IPS-15b (cell line): ENCODE data around the gene TMEM119.

Source experiments
- H3K27me3 ChIP-seq: one replicate; pipeline ENCODE4 v1.6.1; 2013; ENCODE audit warnings: low read length; ENCODE audit not compliant: control insufficient read depth, insufficient read depth
- H3K36me3 ChIP-seq: one replicate; pipeline ENCODE4 v1.6.1; 2013; ENCODE audit warnings: low read length; ENCODE audit not compliant: control insufficient read depth, insufficient read depth
- H3K4me1 ChIP-seq: one replicate; pipeline ENCODE4 v1.6.1; 2013; ENCODE audit warnings: mild to moderate bottlenecking, low read length; ENCODE audit not compliant: control insufficient read depth, insufficient read depth
- H3K4me3 ChIP-seq: one replicate; pipeline ENCODE4 v1.5.1; 2013; ENCODE audit warnings: low read depth, low read length
- H3K9ac ChIP-seq: one replicate; pipeline ENCODE4 v1.6.1; 2013; ENCODE audit warnings: low read depth, mild to moderate bottlenecking, low read length
- H3K9me3 ChIP-seq: one replicate; pipeline ENCODE4 v1.6.1; 2013; ENCODE audit warnings: mild to moderate bottlenecking, low read length; ENCODE audit not compliant: control insufficient read depth, insufficient read depth

The TMEM119 gene

DNA sequence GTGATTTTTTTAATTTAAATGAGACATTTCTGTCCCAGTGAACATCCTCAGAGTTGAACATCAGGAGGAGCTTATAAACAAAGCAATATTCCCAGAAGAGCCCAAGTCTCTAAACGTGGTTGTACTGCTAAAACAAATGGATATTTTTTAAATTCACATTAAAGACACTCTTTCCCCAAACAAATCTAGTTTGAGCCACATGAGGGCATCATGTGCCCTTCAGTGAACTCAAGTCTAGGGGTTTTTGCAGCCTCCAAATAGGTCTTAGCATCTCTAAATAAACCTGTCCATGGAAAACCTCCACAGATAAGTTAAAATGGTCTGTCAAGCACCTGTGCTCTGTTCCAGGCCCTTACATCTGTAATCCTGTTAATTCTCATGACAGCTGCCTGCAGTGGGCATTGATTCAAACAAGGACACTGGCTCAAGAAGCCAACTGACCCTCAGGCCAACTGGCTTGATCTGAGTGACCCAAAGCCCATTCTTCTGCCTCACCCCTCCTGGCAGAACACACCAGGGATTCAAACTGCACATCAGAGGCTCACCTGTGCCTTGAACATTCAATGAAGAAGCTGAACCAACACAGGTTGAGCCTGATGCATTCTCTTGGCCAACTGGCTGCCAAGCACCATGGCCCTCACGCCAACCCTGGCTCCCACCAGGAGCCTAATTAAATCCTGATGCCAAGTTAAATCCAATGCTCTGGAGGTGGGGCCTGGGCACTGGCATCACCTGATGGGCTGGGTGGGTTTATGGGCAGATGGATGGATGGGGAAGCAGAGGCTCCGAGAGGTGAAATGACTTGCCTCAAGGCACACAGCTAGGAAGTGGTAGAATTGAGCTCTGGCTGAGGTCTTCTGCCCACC is 26.9 kb downstream of the TMEM119 start:
- Histone ChIP-seq H3K4me3 (no peak overlapping the region), H3K4me1 (no peaks in the 10 kb centered on the region)

GRCh38 chr12:108568338-108569154 is 29.3 kb downstream of the TMEM119 start:
- Histone ChIP-seq H3K9me3 (no peaks in the 10 kb centered on the region), H3K27me3 (no peaks in the 10 kb centered on the region), H3K4me3 (no peak overlapping the region), H3K36me3 (peaks cover 36% of the 10 kb centered on the region), H3K9ac (no peak overlapping the region), H3K4me1 (no peaks in the 10 kb centered on the region)

More for the DNA sequence above, 26.9 kb downstream of the TMEM119 start:
- Histone ChIP-seq H3K9me3 (no peaks in the 10 kb centered on the region), H3K9ac (no peak overlapping the region), H3K27me3 (no peaks in the 10 kb centered on the region), H3K36me3 (peaks cover 21% of the 10 kb centered on the region)

GRCh38 chr12:108567406-108568337 is 30.2 kb downstream of the TMEM119 start:
- H3K4me1 ChIP-seq = no peaks in the 10 kb centered on the region
- peaks cover 36% of the 10 kb centered on the region for H3K36me3 ChIP-seq
- no peak overlapping the region for H3K4me3 ChIP-seq
- no peaks in the 10 kb centered on the region for H3K27me3 ChIP-seq
- no peak overlapping the region for H3K9ac ChIP-seq
- H3K9me3 ChIP-seq = no peaks in the 10 kb centered on the region

GRCh38 chr12:108566452-108566851 is 31.4 kb downstream of the TMEM119 start:
- H3K9ac ChIP-seq = no peak overlapping the region
- no peaks in the 10 kb centered on the region for H3K4me1 ChIP-seq
- H3K27me3 ChIP-seq = no peaks in the 10 kb centered on the region
- H3K4me3 ChIP-seq = no peak overlapping the region
- no peaks in the 10 kb centered on the region for H3K9me3 ChIP-seq
- H3K36me3 ChIP-seq = peaks cover 36% of the 10 kb centered on the region

- H3K27me3 ChIP-seq = no peaks in the 10 kb centered on the region
- no peaks in the 10 kb centered on the region for H3K9me3 ChIP-seq
- H3K36me3 ChIP-seq = peaks cover 36% of the 10 kb centered on the region
- no peak overlapping the region for H3K4me3 ChIP-seq
- H3K4me1 ChIP-seq = no peaks in the 10 kb centered on the region
- no peak overlapping the region for H3K9ac ChIP-seq
Measured at GRCh38 chr12:108565976-108566375, 31.9 kb downstream of the TMEM119 start.

DNA sequence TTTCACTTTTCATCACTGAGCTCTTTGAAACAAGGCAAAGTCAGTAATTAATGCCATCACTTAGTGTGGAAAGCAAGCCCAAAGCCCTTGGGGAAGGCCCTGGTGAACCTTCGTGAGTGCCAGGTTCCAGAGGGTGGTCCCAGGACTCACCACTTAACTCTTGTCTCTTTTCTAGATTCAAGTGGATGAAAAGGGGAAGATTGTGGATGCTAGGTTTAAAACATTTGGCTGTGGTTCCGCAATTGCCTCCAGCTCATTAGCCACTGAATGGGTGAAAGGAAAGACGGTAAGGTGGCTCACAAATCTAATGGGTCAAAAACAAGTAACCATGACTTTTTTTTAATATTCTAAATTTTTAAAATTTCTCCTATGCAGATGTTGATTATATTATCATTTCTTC is 32.7 kb downstream of the TMEM119 start:
- Histone ChIP-seq H3K4me3 (no peak overlapping the region), H3K9me3 (no peaks in the 10 kb centered on the region), H3K36me3 (peaks cover 36% of the 10 kb centered on the region), H3K9ac (no peak overlapping the region), H3K27me3 (no peaks in the 10 kb centered on the region), H3K4me1 (no peaks in the 10 kb centered on the region)

- no peaks in the 10 kb centered on the region for H3K27me3 ChIP-seq
- peaks cover 2% of the 10 kb centered on the region for H3K4me1 ChIP-seq
- peaks cover 36% of the 10 kb centered on the region for H3K36me3 ChIP-seq
- H3K9me3 ChIP-seq = no peaks in the 10 kb centered on the region
- H3K4me3 ChIP-seq = no peak overlapping the region
- H3K9ac ChIP-seq = no peak overlapping the region
Measured at GRCh38 chr12:108564724-108565123, 33.2 kb downstream of the TMEM119 start.

DNA sequence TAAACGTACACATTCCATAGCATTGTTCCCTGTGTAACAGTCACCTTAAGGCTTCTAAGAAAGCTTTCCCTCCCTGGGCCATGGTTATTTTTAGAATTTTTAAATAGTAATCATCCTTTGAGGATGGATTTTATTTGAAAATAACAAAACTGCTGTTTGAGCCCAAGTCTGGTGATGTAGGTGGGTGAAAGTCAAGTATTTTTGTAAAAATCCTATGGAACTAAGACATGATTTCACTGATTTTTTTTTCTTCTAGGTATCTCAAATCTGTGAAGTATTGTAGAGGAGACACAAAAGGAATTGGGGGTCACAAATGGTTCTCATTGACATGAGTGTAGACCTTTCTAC is 34.1 kb downstream of the TMEM119 start:
- no peaks in the 10 kb centered on the region for H3K27me3 ChIP-seq
- no peak overlapping the region for H3K9ac ChIP-seq
- H3K4me1 ChIP-seq = peaks cover 4% of the 10 kb centered on the region
- H3K9me3 ChIP-seq = no peaks in the 10 kb centered on the region
- H3K36me3 ChIP-seq = peaks cover 36% of the 10 kb centered on the region
- H3K4me3 ChIP-seq = no peak overlapping the region

DNA sequence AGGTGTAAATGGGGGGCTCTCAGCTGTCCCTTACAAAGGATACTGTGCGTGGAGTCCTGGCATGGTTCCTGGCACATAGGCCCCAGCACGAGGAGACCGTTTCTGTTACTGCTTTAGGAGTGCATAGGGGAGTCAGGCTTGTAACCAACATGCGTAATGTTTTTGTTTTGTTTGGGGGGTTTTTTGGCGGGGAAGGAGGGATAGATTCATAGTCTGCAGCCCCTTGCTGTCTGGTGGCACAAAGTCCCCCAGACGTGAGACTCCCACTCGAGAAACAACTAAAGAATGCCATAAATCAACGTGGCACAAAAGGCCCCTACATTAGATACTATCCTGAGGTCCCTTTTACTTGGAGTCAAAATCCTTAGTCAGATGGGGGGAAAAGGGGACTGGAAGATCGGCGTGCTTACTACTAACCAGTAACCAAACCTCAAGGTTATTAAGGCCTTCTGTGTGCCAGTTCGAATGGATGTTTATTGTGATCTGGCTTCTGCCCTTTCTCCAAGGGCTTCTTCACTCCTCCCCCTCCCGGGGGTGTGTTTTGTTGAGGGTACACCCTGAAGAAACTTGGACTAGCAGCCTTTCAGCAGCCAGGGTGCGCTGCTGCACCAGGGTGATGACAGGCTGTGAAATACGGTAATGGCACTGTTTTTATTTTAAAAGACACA is 34.6 kb downstream of the TMEM119 start:
- peaks cover 4% of the 10 kb centered on the region for H3K4me1 ChIP-seq

GRCh38 chr12:108562348-108563135 is 35.3 kb downstream of the TMEM119 start, which contains the start of gene ISCU:
Gene ISCU, plus strand, starts transcription at chr12:108562596. Its CDS starts 27 bp downstream, at chr12:108562623.
- H3K27me3 ChIP-seq = no peaks in the 10 kb centered on the region
- peak within 1 kb of the TSS; percentile 93 for H3K9ac ChIP-seq
- H3K9me3 ChIP-seq = no peaks in the 10 kb centered on the region
- peaks cover 28% of the 10 kb centered on the region for H3K36me3 ChIP-seq
- H3K4me1 ChIP-seq = peaks cover 4% of the 10 kb centered on the region
- peak within 1 kb of the TSS; percentile 100 for H3K4me3 ChIP-seq

More for the DNA sequence above, 34.6 kb downstream of the TMEM119 start:
- Histone ChIP-seq H3K36me3 (peaks cover 36% of the 10 kb centered on the region), H3K27me3 (no peaks in the 10 kb centered on the region), H3K9me3 (no peaks in the 10 kb centered on the region), H3K9ac (peak overlapping the region; percentile 80), H3K4me3 (peak overlapping the region; percentile 93)
